GM21423 (cell line): ENCODE measurements around the gene PRR23B.
"Not testable (repeated sequence)": the region's sequence is repeated elsewhere in the genome, so short reads cannot be mapped to it uniquely, and the experiment has no call there.

Source experiments
- ATAC-seq: cut with Tn5 transposase; IDR thresholded peaks from one replicate; pipeline ENCODE4 v1.9.1; 2021; ENCODE audit warnings: mild to moderate bottlenecking, moderate library complexity; ENCODE audit not compliant: unreplicated experiment

Gene PRR23B

GRCh38 chr3:139020868-139021234 is at the start of gene PRR23B:
Gene PRR23B, minus strand, starts transcription at chr3:139020926. Its CDS starts 265 bp downstream, at chr3:139020661.
- no peak for ATAC-seq

DNA sequence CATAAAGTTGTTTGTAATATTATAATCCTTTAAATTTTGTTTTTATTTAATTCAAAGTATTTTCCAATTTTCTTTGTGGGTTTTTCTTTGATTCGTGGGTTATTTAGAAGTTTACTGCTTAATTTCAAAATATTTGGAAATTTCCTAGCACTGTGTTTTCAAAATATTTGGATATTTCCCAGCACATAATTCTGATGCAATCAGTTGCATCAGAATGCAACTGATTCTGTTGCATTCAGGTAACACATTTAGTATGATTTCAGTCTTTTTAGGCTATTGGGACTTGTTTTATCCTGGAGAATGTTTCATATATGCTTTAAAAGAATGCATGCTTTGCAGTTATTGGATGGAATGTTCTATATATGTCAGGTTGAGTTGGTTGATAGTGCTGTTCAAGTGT is 42.2 kb upstream of the PRR23B start:
- no peak for ATAC-seq

GRCh38 chr3:139052802-139053600 is 32.3 kb upstream of the PRR23B start:
- no peak for ATAC-seq

GRCh38 chr3:139044366-139045210 is 23.9 kb upstream of the PRR23B start, which contains the start of gene PRR23C:
Gene PRR23C, minus strand, starts transcription at chr3:139044892. Its CDS starts 272 bp downstream, at chr3:139044620.
- no peak for ATAC-seq

DNA sequence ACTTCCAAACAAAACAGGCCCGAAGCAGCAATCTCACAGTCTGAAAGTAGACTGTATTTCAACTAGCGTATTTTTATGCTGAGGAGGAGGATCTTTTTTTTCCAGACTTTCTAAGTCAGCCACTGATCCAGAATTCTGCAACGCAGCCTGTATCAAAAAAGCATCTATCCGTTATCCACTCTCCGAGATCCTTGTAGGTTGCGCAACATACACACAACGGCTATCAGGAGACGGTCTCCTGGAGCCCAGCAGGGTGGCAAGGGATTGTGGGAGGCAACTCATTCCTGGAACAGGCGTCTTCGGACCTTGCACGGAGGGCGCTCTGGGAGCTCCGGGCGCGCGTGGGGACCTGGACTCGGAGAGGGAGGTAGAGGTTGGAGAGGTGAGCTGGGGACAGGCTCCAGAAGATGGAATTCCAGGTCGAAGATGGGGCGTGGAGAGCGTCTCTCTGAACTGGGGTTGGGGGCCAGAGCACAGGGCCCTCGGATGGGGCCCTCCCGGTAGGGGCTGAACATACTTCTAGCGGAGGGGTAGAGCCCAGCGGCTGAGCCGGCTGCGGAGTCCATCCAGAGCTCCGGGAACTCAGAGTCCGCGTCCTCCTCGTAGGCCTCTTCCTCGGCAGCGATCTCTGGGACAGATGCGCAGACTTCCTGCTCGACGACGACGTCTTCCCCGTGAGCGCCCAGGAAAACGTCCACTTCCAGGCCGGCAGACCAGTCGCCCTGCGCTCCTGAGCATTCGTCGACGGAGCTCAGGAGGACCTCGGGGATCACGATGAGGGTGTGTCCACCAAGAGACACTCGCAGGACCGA is 23.0 kb upstream of the PRR23B start:
- no peak for ATAC-seq

GRCh38 chr3:139037478-139037877 is 16.8 kb upstream of the PRR23B start:
- ATAC-seq = no peak

DNA sequence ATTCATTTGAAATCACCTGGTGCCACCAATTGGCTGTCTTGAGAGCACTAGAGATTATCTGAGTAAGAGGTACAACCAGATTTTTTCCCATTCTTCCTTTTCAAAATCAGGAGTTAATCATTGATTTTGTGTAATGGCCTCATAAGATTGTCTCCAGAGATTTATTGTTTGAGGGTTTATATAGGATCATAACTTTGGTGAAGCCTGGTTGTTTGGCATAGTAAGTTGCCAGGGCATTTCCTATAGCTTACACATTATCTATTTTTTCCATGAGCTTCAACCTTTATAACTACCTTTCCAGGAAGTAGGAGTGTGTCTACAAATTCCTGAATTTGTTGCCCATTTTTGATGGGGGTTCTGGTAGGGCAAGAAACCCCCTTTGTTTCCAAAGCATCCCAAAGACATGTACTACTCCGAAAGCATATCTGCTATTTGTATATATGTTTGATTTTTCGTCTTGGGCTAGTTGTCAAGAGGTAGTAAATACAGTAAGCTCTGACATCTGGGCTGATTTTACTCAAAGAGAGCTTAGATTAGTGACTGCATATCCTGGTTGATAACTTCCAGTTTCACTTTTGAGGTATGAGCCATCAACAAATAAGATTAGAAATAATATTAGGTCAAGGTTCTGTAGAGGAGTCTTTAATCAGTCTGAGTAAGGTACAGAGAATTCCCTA is 11.7 kb upstream of the PRR23B start:
- no peak for ATAC-seq

GRCh38 chr3:139030576-139030975 is 9.8 kb upstream of the PRR23B start:
- ATAC-seq = not testable (repeated sequence)

DNA sequence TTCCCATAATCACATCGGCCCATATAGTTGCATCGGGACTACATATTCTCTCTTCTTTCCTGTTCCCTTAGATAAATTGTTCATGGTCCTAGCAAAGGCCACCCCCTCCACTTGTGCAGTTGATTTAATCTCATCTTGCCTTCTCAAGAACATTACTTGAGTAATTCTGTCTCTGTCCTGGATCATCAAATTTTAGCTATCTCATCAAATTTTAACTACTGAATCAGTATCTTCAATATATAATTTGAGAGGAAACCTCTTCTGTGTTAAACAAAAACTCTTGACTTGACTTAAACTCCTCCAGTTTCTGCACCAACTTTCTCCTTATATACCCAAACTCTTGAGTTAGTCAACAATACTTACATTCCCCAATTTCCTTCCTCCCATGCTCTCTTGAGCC is 4.2 kb upstream of the PRR23B start:
- no peak for ATAC-seq

- ATAC-seq = no peak
These were observed 474 bp downstream of the PRR23B start for GRCh38 chr3:139020036-139020867.

- ATAC-seq = no peak
These were observed 4.2 kb downstream of the PRR23B start for GRCh38 chr3:139016430-139017048.

DNA sequence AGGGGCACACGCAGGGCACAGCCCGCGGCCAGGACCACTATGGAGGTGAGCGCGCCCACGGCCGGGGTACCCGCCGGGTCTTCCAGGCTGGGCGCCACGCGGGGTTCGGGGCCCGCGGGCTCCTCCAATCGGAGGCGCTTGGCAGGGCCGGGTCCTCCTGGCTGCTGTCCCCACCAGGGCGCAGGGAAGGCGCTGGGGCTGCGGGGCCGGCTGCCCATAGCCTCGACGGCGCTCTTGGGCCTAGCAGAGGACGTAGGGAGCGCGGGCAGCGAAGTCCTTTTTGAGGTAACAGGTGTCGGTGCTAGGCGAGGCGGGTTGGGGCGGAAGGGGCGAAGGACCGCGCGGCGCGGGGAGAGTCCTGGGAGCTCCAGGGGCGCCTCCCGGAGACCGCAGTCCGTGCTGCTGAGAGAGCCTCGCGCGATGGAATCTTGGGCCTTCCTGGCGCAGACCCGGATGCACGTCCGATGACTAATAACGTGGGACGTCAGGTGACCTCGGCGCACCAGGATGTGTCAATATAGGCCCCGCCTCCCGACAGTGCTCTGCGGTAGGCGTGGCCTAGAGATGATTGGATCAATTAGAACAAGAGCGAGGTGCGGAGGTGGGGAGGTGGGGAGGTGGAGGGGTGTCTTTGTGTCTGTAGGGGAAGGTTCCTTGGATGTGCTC is 14.5 kb downstream of the PRR23B start, which contains the start of gene PRR23A:
TSS of gene PRR23A (minus strand) at position 218 of the 666 bp plus-strand sequence. CDS start at position 218, 0 bp downstream.
- no peak for ATAC-seq

DNA sequence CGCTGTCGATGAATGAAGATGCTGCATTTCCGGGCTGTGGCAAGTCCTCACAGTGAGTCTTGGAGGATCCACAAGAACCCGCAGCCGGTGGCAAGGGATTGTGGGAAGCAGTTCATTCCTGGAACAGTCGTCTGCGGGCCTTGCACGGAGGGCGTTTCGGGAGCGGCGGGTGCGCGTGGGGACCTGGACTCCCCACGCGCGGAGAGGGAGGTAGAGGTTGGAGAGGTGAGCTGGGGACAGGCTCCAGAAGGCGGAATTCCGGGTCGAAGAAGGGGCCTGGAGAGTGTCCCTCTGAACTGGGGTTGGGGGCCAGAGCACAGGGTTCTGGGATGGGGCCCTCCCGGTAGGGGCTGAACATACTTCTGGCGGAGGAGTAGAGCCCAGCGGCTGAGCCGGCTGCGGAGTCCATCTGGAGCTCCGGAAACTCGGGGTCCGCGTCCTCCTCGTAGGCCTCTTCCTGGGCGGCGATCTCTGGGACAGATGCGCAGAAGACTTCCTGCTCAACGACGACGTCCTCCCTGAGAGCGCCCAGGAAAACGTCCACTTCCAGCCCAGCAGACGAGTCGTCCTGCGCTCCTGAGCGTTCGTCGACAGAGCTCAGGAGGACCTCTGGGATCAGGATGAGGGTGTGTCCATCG is 15.3 kb downstream of the PRR23B start:
- ATAC-seq = no peak

GRCh38 chr3:138995706-138996105 is 25.0 kb downstream of the PRR23B start:
- ATAC-seq = no peak

DNA sequence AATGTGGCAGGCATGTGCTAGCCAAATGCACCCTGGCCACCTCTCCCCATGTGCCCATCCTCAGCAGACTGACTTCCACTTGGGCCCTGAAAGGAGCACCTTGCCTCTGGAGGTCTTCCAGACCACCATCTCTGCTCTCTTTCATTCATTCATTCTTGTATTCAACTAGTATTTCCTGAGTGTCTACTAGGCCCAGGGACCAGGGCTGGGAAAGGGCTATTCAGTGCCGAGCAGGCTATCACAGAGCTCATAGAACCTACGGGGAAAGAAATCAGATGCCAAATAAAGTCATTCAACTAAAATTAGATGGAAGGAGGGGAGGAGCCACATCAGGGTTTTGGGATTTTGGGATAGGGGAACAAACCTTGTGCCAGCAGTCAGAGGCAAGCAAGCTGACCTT is 33.5 kb downstream of the PRR23B start:
- no peak for ATAC-seq

GRCh38 chr3:138985932-138986331 is 34.8 kb downstream of the PRR23B start:
- ATAC-seq = no peak

DNA sequence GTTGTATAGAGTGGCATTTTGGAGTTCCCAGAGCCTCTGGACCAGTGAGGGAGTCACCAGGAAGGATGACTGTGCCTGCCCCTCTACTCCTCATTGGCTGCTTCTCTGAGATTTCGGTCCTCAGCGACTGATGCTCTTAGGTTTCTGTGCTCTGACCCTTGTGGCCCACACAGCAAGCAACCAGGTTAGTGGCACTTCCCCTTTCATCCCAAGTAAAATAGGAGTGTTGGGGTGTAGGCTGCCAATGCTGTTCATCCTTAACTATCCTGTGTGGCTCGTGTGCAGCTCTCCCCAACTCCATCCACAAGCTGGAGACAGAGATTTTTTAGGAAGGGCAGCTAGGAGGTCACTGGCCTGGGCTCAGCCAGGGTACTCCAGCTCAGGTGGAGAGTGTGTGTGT is 35.9 kb downstream of the PRR23B start:
- ATAC-seq = no peak

GRCh38 chr3:138976047-138976446 is 44.7 kb downstream of the PRR23B start:
- no peak for ATAC-seq
